ENCODE results near the gene NR5A1.

NR5A1 gene

GRCh38 chr9:124479371-124479770, 27.8 kb downstream of the NR5A1 start:
- DNase-seq, result no peak

- peak; percentile 6 for DNase-seq
Observed at GRCh38 chr9:124478354-124478753, 28.8 kb downstream of the NR5A1 start.

- peak; percentile 44 for DNase-seq
Observed at GRCh38 chr9:124477648-124478285, 29.4 kb downstream of the NR5A1 start.

GRCh38 chr9:124477211-124477647, 30.0 kb downstream of the NR5A1 start:
- DNase-seq, result peak; percentile 35

GRCh38 chr9:124475868-124476690, 31.1 kb downstream of the NR5A1 start:
- DNase-seq, result no peak

- DNase-seq, result no peak
Observed at GRCh38 chr9:124475158-124475867, 31.9 kb downstream of the NR5A1 start.

- no peak for DNase-seq
Observed at GRCh38 chr9:124474151-124474550, 33.0 kb downstream of the NR5A1 start.

GRCh38 chr9:124473310-124473709, 33.9 kb downstream of the NR5A1 start:
- no peak for DNase-seq

- no peak for DNase-seq
Observed at GRCh38 chr9:124472770-124473169, 34.4 kb downstream of the NR5A1 start.

- DNase-seq, result no peak
Observed at GRCh38 chr9:124471761-124472160, 35.4 kb downstream of the NR5A1 start.

GRCh38 chr9:124470726-124471125, 36.5 kb downstream of the NR5A1 start:
- DNase-seq, result no peak

- no peak for DNase-seq
Observed at GRCh38 chr9:124470306-124470705, 36.9 kb downstream of the NR5A1 start.

GRCh38 chr9:124469011-124469832, 38.0 kb downstream of the NR5A1 start:
- DNase-seq, result no peak

- no peak for DNase-seq
Observed at GRCh38 chr9:124468061-124468740, 39.0 kb downstream of the NR5A1 start.

- no peak for DNase-seq
Observed at GRCh38 chr9:124467410-124468060, 39.7 kb downstream of the NR5A1 start.

GRCh38 chr9:124465736-124466135, 41.5 kb downstream of the NR5A1 start:
- DNase-seq, result no peak

- DNase-seq, result no peak
Observed at GRCh38 chr9:124462739-124463138, 44.5 kb downstream of the NR5A1 start.

GRCh38 chr9:124458441-124458840, 48.8 kb downstream of the NR5A1 start:
- DNase-seq, result no peak

GRCh38 chr9:124457887-124458431, 49.2 kb downstream of the NR5A1 start:
- DNase-seq, result no peak

GRCh38 chr9:124457079-124457886, 49.9 kb downstream of the NR5A1 start:
- DNase-seq, result no peak
